Femur (tissue), 1 donor: Measurements from ENCODE around the gene POLDIP3.

ENCODE experiments used
- DNase-seq: peaks from one replicate; pipeline ENCODE4 v3.0.0-alpha.2; 2017

POLDIP3 gene, protein sequence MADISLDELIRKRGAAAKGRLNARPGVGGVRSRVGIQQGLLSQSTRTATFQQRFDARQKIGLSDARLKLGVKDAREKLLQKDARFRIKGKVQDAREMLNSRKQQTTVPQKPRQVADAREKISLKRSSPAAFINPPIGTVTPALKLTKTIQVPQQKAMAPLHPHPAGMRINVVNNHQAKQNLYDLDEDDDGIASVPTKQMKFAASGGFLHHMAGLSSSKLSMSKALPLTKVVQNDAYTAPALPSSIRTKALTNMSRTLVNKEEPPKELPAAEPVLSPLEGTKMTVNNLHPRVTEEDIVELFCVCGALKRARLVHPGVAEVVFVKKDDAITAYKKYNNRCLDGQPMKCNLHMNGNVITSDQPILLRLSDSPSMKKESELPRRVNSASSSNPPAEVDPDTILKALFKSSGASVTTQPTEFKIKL

DNA sequence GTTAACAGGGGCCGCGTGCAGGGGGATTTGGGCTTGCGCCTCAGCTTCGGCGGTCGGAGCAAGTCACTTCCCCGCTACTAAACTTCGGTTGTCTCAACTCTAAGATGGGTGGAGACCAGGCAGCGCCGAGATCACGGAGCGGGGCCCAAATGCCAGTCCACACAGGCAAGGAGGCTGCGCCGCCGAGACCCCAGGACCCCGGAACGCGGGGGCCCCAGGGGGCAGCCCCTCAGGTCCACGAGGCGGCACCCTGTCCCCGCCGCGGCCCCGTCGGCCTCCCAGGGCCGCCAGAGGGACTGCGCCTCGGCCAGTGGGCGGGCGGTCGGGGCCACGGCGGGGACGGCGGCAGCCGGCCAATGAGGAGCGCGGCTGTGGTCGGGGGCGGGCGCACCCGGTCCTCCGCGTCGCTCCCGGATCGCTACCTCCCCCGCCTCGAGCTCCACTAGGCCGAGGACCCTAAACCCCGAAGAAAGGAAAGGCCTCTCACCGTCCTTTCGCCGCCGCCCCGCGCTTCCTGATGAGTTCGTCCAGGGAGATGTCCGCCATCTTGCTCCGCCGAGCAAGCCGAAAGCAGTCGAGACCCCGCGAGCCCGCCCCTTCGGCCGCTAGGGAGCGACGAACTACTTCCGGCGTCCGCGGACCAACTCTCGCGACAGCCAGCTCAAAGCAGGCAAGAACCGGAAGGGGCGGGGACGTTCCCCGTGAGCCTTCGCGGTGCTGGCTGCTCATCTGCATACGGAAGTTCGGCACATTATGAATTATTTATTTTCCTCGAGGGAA is at the start of gene POLDIP3:
Gene POLDIP3, minus strand, starts transcription at position 572 of the 780 bp plus-strand sequence. Its CDS starts 26 bp downstream, at position 546.
- peak; percentile 99 for DNase-seq

DNA sequence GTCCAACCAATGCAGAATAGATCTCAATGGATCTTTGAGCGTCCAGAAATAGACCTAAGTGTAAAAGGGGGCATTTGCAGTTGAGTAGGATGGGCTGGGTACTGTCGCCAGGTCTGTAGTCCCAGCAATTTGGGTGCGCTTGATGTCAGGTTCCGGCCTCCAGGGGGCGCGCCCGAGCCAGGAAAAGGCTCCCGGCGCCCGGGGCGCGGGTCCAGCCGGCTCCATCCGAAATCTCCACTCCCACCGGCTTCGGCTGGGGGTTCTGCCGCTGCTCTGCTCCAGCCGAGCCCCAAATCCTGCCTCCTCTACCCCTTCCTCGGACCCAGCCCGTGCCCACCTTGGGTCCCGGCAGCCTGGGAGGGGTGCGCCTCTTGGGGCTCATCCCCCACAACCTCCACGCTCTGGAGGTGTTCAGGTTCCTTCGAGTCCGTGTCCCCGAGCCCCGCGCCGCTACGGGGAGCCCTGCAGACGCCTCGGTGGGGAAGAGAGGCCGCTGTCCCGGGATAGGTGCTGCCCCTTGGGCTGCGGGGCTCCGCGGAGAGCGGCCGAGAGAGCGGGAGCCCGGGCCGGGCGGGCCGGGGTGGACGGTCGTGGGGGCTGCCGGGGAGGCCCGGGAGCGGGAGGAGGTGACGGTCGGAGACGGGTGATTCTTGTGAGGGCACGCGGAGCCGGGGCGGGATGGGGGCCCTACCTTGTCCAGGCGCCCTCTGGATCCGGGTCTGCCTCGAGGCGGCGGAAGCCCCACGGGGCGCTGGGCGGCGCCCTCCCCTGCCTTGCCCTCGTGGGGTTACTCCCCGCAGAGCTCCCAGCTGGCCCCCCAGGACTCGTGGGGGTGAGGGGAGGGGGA is 47.5 kb upstream of the POLDIP3 start:
- peak; percentile 89 for DNase-seq

DNA sequence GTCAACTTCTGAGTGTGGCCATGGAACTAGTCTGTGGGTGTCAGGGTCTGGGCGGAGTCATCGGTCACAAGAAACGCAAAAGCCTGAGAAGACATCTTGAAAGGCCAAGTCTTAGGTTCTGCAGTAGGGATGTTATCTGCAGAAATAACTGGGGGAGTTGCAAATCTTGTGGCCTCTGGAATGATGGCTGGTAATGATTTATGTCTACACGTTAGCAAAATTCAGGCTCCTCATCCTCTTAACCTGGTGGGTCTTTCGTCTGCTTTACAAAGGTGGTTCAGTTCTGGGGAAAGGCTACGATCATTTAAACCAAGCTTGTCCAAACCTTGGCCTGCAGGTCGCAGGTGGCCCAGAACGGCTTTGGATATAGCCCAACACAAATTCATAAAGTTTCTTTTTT is 41.9 kb upstream of the POLDIP3 start:
- no peak for DNase-seq

DNA sequence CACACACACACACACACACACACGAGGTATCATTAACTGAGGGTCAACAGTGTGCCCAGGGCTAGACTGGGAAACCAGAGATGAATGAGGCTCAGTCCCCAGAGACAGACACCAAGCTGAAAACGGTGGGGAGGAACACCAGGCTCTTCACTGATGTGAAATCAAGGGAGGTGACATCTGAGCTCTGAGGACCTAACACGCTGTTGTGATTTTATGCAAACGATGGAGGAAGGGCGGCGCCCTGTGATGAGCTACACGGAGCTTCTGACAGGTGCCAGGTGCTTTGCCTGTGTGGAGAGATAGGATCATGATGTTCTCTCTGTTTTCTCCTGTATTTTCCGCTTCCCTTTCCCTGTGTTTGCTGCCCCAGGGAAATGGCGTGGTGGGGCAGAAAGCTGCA is 41.0 kb upstream of the POLDIP3 start:
- DNase-seq: no peak

DNA sequence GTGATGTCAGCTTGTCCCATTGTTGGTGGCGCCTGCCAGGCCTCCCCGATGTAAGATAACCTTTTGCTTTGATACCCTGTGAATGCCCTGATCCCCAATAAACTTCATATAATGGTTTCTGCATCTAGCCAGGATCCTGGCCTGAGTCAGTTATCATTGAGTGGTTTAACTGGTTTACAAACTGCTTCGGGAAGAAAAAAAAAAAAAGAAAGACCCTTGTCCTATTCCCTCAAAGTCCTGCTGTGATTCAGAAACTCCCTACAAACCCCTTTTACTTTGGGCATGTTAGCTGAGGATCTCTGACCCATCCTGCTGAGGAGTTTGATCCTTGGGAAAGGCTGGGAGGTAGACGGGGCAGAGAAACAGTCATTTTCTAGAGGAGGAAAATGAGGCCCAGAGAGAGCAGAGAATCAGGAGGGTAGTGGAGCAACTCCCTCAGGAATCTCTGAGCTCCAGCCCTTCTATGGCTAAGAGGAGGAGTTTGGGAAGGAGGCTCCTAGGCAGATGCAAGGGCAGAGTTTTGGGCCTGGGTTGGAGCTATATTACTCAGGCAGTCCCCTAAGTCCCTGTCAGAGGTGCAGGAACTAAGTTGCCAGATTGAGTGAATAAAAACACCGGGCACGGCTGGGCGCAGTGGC is 39.9 kb upstream of the POLDIP3 start:
- no peak for DNase-seq

DNA sequence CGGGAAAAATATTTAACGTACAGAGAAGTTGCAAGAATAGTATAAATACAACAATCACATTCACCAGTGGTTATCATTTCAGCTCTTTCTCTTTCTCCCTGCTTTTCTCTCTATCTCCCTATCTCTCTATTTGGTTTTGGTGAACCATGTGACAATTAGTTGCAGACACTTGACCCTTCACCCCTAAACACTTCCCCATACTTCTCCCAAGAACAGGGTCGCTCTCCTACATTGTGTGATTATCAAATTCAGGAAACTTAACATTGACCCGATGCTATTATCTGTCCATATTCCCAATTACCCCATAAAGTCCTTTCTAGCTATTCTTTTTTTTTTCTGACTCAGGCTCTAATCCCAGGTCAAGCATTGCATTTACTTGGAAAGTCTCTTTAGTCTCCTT is 39.3 kb upstream of the POLDIP3 start:
- no peak for DNase-seq

DNA sequence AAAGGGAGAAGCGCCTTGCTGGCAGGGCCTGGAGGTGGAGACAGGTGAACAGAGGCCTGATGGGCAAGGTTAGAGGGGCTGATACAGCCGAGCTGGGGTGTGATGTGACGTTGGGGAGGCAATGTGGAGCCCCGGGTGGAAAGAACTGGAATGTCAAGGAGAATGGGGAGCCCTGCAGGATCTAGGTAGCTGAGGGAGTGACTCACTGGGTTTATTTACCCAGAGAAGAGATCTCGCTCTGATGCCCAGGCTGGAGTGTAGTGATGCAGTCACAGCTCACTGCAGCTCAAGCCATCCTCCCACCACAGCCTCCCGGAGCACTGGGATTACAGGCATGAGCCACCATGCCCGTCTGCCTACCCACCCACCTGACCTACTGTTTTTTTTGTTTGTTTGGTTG is 36.5 kb upstream of the POLDIP3 start:
- DNase-seq: no peak

DNA sequence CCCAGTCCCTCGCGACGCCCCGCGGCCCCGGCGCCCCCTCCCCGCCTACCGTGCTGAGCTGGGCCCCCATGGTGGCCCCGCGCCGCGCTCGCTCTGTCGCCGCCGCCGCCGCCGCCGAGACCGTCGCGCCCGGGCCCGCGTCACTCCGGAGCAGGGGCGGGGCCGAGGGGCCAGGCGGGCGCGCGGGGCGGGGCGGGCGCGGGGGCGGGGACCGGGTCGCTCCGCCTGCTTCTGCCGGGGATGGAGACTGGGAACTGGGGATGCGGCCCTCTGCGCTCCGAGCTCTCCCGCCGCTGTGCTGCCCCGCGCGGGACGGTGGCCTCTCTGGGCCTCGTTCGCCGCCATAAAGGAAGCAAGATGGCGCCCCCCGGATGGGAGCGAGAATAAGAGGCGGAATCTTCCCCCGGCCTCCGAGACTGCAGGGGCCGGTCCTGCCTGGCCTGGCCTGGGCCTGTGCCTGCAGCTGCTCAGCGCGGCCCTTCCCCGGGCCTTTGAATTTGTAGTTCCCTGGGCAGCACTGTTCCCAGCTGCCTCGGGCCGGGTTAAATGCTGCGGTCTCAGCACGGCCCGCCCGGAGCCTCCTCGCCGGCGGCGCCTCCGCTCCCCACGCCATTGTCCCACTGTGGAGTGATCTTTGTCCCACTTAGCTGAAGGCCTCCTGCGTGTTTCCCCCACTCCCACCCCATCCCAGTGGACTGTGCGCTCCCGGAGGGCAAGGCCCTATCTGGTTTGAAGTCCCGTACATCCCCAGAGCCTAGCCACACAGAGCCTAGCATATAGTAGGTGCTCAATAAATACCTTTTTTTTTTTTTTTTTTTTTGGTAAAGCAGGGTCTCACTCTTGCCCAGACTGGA is 34.8 kb upstream of the POLDIP3 start, which contains the start of gene CYB5R3:
Gene CYB5R3, minus strand, starts transcription at position 147 of the 854 bp plus-strand sequence. Its CDS starts 77 bp downstream, at position 70.
- DNase-seq: peak; percentile 93

DNA sequence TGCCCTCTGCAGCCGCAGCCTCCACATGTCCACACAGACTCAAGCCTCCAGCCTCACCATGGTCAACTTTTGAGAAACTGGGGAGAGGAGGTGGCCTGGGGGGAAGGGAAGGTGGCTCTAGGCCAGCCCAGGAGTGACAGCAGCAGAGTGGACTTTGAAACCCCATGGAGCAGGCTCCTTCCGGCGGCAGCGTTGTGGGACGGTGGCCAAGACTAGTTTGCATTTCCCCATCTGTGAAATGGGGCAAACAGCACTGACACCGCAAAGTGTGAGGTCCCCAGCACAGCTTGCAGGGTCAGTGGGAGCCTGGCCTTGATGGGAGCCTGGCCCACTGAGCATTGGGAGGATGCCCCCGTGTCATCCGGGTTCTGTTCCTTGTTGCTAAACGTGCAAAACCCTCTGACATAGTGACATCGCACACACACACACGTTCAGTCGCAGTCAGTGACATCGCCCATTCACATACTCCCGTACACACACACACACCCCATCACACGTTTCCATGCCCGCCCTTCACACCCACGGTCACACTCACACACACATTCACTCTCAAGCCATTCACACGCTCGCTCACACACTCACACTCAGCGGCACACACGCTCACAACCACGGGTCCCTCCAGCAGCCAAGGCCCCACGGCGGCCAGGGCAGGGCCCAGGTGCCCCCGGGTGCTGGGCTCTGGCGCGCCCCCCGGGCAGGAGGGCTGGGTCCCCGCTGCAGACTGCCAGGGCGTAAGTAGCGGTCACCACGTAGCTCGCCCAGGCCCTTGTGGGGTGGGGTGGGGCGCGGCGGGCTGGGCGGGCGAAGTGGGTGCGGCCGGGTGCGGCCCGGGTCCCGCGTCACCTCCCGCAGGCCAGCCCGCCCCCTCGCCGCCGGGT is 33.9 kb upstream of the POLDIP3 start:
- DNase-seq: peak; percentile 53

DNA sequence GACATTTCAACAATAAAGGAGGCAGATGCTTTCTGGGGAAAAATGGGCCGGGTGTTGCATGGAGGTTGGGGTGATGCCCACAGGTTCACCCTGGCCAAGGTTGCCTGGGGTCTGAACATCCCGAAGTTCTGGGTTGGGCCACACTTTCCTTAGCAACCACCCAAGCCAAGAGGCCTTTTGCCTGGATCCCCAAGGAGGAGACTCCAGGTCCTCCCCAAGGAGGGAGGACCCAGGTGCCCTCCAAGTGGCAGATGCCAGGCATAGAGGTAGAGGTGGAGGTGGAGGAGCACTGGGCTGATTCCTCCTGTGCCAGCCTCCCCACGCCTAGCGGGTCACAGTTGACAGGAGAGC is 33.3 kb upstream of the POLDIP3 start:
- no peak for DNase-seq

DNA sequence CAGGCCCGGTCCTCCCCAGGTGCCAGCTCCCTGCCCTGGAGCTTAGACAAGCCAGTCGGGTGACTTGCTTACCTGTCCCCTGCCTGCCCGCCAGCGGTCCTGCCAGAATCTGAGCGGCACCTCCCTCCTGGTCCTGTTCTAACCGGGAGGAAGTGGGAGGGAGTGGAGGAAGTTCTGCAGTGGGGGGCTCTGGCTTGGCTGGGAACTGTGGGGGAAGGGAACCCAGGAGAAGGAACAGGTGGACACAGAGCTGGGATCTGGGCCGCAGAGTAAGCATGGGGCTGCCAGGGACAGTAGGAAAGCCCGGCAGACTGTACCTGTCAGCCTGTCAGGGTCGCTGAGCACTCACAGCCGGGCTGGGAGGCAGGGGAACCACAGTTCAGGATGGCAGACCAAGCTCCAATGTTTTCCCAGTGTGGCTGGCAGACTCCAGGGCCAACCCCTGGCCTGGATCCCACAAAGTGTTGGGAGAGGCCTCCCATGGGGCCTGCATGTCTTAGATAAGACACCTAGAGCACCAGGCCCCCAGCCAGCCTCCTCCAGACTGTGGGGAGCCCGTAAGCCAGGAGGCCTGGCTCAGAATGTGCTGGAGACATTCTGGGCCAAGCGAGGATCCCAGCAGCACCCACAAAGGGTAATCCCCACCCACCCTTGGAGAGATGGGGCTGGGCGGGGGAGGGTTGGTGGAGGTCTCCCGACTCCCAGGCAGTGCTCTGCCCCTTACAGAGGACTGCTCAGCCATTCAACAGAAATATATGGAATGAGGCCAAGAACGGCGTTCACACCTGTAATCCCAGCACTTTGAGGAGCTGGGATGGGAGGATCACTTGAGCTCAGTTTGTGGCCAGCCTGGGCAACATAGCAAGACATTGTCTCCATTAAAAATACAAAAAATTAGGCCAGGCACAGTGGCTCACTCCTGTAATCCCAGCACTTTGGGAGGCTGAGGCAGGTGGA is 32.2 kb upstream of the POLDIP3 start:
- no peak for DNase-seq

DNA sequence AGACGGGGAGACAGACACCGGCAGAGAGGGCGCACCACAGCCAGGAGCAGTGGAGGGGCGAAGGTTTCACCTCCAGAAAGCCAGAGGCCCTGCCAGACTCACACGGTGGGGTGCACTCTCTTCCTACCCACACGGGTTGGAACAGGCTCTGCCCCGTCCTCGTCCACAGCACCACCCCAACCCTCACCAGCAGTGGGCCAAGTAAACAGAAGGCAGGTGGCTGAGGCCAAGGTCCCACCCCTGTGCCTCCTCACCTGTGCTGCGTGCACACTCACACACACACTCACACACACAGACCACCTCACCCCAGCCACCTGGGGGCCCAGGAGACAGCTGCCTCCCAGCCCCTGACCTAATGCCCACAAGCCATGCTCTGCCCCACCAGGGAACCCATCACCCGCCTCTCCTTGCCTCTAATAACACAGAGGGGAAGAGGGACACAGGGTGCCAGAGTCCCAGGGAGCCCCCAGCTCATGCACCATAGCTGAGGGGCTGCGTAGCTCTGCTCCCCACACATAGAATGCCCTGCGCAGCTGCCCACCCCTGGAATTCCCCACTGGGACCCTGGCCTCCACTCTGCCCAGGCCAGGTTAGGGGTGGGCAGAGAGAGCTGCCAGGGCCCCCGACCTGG is 31.4 kb upstream of the POLDIP3 start:
- DNase-seq: no peak

DNA sequence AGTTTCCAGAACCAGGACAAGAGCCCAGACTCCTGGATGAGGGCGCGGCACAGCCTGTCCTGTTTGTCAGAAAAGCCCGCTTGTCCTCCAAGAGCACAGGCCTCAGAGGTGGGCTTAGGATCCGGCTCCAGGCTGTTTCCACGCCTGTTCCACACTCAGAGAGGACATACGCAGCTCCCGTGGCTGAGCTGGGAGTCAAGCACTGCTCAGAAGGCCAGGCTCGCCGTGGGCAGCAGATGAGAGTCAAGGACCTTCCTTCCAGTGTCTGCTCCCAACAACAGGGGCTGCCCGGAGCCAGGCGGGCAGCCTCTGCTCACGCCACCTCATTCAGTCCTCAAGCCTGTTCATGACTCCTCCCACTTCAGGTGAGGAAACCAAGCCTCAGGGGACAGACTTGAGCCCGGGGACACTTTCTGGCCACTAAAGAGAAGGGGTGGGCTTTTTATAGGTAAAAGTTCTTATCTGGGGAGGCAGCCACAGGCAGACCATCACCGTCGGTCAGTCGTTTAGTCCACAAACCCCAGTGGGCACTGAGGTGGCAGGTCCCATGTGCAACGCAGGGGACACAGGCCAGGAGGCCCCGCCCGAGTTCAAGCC is 30.8 kb upstream of the POLDIP3 start:
- DNase-seq: peak; percentile 50

DNA sequence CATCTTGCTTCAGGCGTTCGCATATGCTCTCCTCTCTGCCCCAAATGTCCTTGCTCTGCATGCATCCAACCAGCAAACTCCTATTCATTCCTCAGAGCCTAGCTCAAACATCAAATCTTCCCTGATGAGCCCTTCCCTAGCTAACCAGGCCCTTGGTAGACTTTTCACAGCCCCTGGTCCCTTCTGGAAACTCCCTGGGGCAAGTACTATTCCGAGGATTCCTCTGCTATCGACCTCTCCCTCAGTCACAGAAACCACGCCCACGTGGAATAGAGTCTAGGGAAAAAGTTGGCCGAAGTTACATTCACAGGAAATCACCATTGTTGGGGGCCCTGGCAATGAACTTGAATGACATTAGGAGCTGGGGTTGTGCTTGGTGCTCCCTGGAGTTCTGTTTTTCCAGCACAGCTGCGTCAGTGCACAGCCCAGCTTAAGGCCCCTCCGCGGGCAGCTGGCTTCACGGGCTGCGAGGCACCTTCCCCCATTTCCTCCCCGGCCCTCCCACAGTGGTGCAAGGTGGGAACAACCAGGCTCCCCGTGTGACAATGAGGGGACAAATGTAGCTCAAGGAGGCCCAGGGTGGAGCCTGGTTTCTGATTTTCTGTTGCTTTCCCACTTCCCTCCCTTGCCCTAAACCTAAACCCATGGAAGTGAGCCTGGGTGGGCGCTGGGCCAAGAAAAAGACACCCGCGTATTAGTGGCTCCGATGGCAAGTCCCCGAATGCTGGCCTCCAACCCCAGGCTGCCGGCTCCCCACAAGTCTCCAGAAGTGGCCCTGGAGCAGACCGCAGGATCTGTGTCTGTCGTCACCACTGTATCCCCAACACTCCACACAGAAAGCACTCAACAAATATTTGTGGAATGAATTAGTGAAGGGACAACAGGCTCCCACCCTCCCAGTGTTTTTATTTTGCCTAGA is 30.0 kb upstream of the POLDIP3 start:
- peak; percentile 79 for DNase-seq

DNA sequence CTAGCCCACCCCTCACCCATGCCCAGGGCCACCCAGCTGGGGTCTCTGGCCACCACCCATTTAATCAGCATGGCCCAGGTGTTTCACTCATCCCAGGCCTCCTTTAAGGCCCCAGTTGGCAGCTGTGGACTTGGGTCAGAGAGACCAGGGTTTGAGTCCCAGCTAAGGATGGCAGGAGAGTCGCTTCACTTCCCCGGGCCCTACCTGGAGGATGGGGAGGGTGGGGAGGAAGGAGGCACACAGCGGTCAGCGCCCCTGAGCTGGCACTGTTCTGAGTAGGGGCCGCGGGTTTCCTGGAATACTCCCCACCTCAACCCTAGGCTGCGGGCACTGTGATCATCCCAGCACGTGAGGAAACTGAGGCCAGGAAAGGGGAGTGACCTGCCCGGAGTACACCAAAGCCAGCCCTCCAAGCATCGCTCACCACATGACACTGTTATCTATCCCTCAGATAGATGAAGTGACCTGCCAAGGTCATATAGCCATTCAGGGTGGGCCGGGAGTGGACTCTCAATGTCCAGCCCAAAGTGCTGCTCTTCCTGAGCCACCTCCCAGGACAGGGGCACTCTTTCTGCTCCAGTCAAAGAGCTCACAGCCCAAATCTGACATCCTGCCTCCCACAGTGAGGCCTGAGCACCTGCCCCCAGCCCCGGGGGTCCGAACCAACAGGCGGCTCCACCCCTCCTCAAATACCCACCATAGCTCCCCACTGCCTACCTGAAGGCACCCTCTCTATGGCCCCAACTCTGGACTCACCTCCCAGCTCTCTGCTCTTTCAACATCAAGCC is 29.1 kb upstream of the POLDIP3 start:
- no peak for DNase-seq
